Gastrocnemius medialis (tissue), 4 donors: Measurements from ENCODE around the gene PRPF31. TPM values are rescaled to one million over a fixed set of nuclear protein-coding genes. Genes with fewer than 3 reads are reported as not detected.

Experiments
- ATAC-seq, 2 donors: fragments of 150-250 bp; one replicate each; pipeline ENCODE4 v1.9.1; 2016
- DNase-seq, 2 donors: peaks; one replicate each; pipeline ENCODE4 v3.0.0-alpha.2; 2019
- H3K27ac ChIP-seq, 4 donors: fragments of 200-600 bp; sonication (generic); 1 replicate in 1 of 4; 2 replicates in 3 of 4; pipeline ENCODE4 v1.5.1; 2016 to 2018; ENCODE audit warnings: mild to moderate bottlenecking in 2 of 4, moderate library complexity in 1 of 4
- H3K27me3 ChIP-seq, 3 donors: fragments of 200-600 bp; sonication (generic) in 2 of 3; 1 replicate in 1 of 3; 2 replicates in 2 of 3; pipeline versions ENCODE4 v1.5.1 to v1.6.0; 2016 to 2019; ENCODE audit warnings: mild to moderate bottlenecking in 1 of 3, moderate library complexity in 1 of 3
- H3K36me3 ChIP-seq, 2 donors: fragments of 200-600 bp; sonication (generic) in 1 of 2; one replicate each; pipeline ENCODE4 v1.5.1; 2017 to 2018
- H3K4me1 ChIP-seq, 2 donors: fragments of 200-600 bp; sonication (generic) in 1 of 2; one replicate each; pipeline ENCODE4 v1.5.1; 2016 to 2017; ENCODE audit warnings: mild to moderate bottlenecking in 2 of 2
- H3K4me3 ChIP-seq, 4 donors: fragments of 200-600 bp; sonication (generic) in 3 of 4; 1 replicate in 1 of 4; 2 replicates in 3 of 4; pipeline ENCODE4 v1.5.1; 2016 to 2019; ENCODE audit warnings: mild to moderate bottlenecking in 2 of 4
- H3K9me3 ChIP-seq, 3 donors: fragments of 200-600 bp; sonication (generic) in 2 of 3; 1 replicate in 1 of 3; 2 replicates in 2 of 3; pipeline ENCODE4 v1.5.1; 2016 to 2019
- POLR2A ChIP-seq, 2 donors: fragments of 450-650 bp; IDR thresholded peaks; one replicate each; pipeline ENCODE4 v1.6.1; 2017; ENCODE audit warnings: antibody characterized with exemption in 2 of 2, mild to moderate bottlenecking in 2 of 2, moderate library complexity in 2 of 2
- in situ Hi-C, 4 donors: fragments of 200-750 bp; cut with MboI; loops; one replicate each; pipeline versions ENCODE4 v1.15.0 to v1.8.0; 2017; ENCODE audit warnings: low sequenced_read_pairs in 4 of 4
- intact Hi-C: fragments of 100-400 bp; cut with DNase I; formaldehyde crosslinking; loops from one replicate; pipeline ENCODE4 v1.15.1; 2023; ENCODE audit warnings: low total_unique reads
- total RNA-seq, 4 donors: library from RNA; depleted of rRNA; stranded (reverse); fragments of >200 nt; gene quantifications; one replicate each; pipeline versions ENCODE4 v1.1.0 to v1.2.3, GENCODE V29; 2016
- TF ChIP-seq, protein P1 (sequence below), 5 experiments: fragments of 450-650 bp in 3 of 5; fragments of 200-600 bp in 2 of 5; sonication (generic) in 2 of 5; IDR thresholded peaks in 4 of 5; conservative IDR thresholded peaks in 1 of 5; 1 replicate in 4 of 5; 2 replicates in 1 of 5; pipeline ENCODE4 v1.5.1; 2016 to 2019; ENCODE audit warnings: antibody characterized with exemption in 5 of 5, mild to moderate bottlenecking in 3 of 5, moderate library complexity in 3 of 5

PRPF31 gene
- total RNA-seq, 4 donors from 2014 or later: 26.6 to 39.4 (median 37.2) TPM

DNA sequence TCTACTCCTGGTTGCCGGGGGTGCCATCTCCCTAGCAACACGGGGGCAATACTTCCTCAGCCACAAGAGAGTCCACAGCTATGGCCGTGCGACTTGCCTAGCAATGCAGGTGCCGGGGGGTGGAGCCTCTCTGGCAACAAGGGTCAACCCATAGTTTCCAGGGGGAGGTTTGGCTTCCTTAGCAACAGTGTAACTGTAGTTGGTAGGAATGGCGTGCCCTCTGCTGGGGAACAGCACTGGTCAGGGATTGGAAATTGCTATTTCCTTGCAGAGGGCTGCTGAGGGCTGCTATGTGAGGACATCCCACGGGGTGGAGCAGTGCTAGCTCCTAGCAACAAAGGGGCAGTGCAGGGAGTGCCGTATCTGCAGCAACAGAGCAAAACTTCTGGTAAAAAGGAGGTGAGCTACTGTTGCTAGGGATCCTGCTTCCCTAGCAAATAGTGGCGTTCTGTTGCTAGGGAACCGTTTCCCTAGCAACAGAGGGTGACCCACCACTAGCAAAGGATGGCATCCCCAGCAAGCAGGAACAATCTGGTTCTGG is 64.4 kb downstream of the PRPF31 start:
- Histone ChIP-seq H3K27me3 (no peaks in the 10 kb centered on the region), H3K36me3 (no peaks in the 10 kb centered on the region), H3K4me1 (no peaks in the 10 kb centered on the region), H3K27ac (no peak overlapping the region), H3K4me3 (no peak overlapping the region), H3K9me3 (no peaks in the 10 kb centered on the region)
- DNase-seq (no peak), ATAC-seq (no peak)
- intact Hi-C loops (no loop called here), in situ Hi-C loops (no loop called here)
- TF ChIP-seq POLR2A (IDR thresholded peaks at IDR 0.05): no peak
- TF ChIP-seq, protein P1, sequence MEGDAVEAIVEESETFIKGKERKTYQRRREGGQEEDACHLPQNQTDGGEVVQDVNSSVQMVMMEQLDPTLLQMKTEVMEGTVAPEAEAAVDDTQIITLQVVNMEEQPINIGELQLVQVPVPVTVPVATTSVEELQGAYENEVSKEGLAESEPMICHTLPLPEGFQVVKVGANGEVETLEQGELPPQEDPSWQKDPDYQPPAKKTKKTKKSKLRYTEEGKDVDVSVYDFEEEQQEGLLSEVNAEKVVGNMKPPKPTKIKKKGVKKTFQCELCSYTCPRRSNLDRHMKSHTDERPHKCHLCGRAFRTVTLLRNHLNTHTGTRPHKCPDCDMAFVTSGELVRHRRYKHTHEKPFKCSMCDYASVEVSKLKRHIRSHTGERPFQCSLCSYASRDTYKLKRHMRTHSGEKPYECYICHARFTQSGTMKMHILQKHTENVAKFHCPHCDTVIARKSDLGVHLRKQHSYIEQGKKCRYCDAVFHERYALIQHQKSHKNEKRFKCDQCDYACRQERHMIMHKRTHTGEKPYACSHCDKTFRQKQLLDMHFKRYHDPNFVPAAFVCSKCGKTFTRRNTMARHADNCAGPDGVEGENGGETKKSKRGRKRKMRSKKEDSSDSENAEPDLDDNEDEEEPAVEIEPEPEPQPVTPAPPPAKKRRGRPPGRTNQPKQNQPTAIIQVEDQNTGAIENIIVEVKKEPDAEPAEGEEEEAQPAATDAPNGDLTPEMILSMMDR (IDR thresholded peaks at IDR 0.05 in 4 of 5, conservative IDR thresholded peaks at IDR 0.05 in 1 of 5): no peak

DNA sequence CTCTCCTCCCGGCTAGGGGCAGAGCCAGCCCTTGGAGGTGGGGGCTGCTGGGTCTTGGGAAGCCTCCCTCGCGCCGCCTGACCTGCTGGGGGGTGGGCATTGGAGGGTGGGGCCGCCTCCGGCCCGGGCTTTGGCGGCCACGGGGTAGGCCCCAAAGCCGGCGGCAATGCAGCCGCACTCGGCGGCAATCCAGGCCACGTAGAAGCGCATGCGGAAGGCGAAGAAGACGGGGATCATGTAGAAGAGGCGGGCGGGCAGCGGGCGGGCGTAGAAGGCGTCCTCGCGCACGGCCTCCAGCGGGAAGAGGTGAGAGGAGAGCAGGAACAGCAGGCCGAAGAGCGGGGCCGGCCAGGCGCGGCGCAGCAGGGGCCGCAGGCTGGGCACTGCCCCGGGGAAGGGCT is 65.1 kb downstream of the PRPF31 start:
- no peaks in the 10 kb centered on the region for H3K4me1 ChIP-seq
- no peak overlapping the region for H3K27ac ChIP-seq
- H3K27me3 ChIP-seq: no peaks in the 10 kb centered on the region
- no peaks in the 10 kb centered on the region for H3K9me3 ChIP-seq
- no peaks in the 10 kb centered on the region for H3K36me3 ChIP-seq
- in situ Hi-C loops (no loop called here), intact Hi-C loops (no loop called here)
- no peak overlapping the region for H3K4me3 ChIP-seq
- DNase-seq (no peak), ATAC-seq (no peak)
- TF ChIP-seq POLR2A (IDR thresholded peaks at IDR 0.05): no peak
- TF ChIP-seq, protein P1 (IDR thresholded peaks at IDR 0.05 in 4 of 5, conservative IDR thresholded peaks at IDR 0.05 in 1 of 5): no peak

Other genes with a start within 250 kb of the PRPF31 start
- 10 to 100 TPM in 2 of 4 donors, 1 to 10 TPM in 2; 4.5 to 12.6 (median 8.8) TPM for gene MYADM, start 247.9 kb upstream of the PRPF31 start, total RNA-seq
- not detected for gene PRKCG, start 233.6 kb upstream of the PRPF31 start, total RNA-seq
- gene CACNG7, start 206.5 kb upstream of the PRPF31 start, total RNA-seq: not detected
- under 1 TPM; 0.02 to 0.10 (median 0.05) TPM for gene CACNG8, start 152.8 kb upstream of the PRPF31 start, total RNA-seq
- 10 to 100 TPM; 25.2 to 50.3 (median 31.0) TPM for gene CACNG6, start 124.1 kb upstream of the PRPF31 start, total RNA-seq
- gene VSTM1, start 51.9 kb upstream of the PRPF31 start, total RNA-seq: not detected
- gene TARM1, start 34.4 kb upstream of the PRPF31 start, total RNA-seq: not detected
- 1 to 10 TPM in 1 of 4 donors, under 1 TPM in 2, not detected in 1; 0.29 to 3.0 (median 0.69) TPM for gene OSCAR, start 15.0 kb upstream of the PRPF31 start, total RNA-seq
- 10 to 100 TPM; 29.5 to 84.9 (median 60.6) TPM for gene NDUFA3, start 12.9 kb upstream of the PRPF31 start, total RNA-seq
- 10 to 100 TPM in 3 of 4 donors, 1 to 10 TPM in 1; 7.5 to 18.1 (median 17.5) TPM for gene TFPT, start 97 bp upstream of the PRPF31 start, total RNA-seq
- 10 to 100 TPM in 2 of 4 donors, 1 to 10 TPM in 2; 5.1 to 14.0 (median 10.2) TPM for gene CNOT3, start 22.0 kb downstream of the PRPF31 start, total RNA-seq
- 10 to 100 TPM in 3 of 4 donors, 1 to 10 TPM in 1; 6.5 to 14.2 (median 11.9) TPM for gene LENG1, start 44.0 kb downstream of the PRPF31 start, total RNA-seq
- gene TMC4, start 57.4 kb downstream of the PRPF31 start, total RNA-seq: 1 to 10 TPM in 1 of 4 donors, under 1 TPM in 1, not detected in 2; 0.87 to 1.6 TPM
- 10 to 100 TPM; 11.6 to 36.4 (median 19.3) TPM for gene MBOAT7, start 73.8 kb downstream of the PRPF31 start, total RNA-seq
- gene TSEN34, start 75.6 kb downstream of the PRPF31 start, total RNA-seq: 10 to 100 TPM; 40.9 to 48.9 (median 43.9) TPM
- gene RPS9, start 85.1 kb downstream of the PRPF31 start, total RNA-seq: 1,000 to 10,000 TPM; 1,002 to 1,381 (median 1,253) TPM
- gene LILRB3, start 107.3 kb downstream of the PRPF31 start, total RNA-seq: 1 to 10 TPM in 2 of 4 donors, under 1 TPM in 1, not detected in 1; 0.51 to 7.1 (median 3.6) TPM
- gene LILRA6, start 127.0 kb downstream of the PRPF31 start, total RNA-seq: 1 to 10 TPM in 1 of 4 donors, under 1 TPM in 2, not detected in 1; 0.19 to 1.1 (median 0.52) TPM
- gene LILRB5, start 141.5 kb downstream of the PRPF31 start, total RNA-seq: 1 to 10 TPM in 3 of 4 donors, under 1 TPM in 1; 0.70 to 5.9 (median 3.3) TPM
- 1 to 10 TPM in 3 of 4 donors, under 1 TPM in 1; 0.61 to 1.3 (median 1.2) TPM for gene LILRB2, start 165.4 kb downstream of the PRPF31 start, total RNA-seq
- gene LILRA5, start 197.4 kb downstream of the PRPF31 start, total RNA-seq: 1 to 10 TPM in 2 of 4 donors, under 1 TPM in 1, not detected in 1; 0.98 to 2.4 (median 1.1) TPM
- gene LILRA4, start 223.4 kb downstream of the PRPF31 start, total RNA-seq: not detected
- gene LAIR1, start 249.2 kb downstream of the PRPF31 start, total RNA-seq: 1 to 10 TPM in 3 of 4 donors, under 1 TPM in 1; 0.12 to 3.5 (median 2.9) TPM